ENCODE results near the gene PRR33.

Gene PRR33

GRCh38 chr11:1852271-1852876, 39.3 kb downstream of the PRR33 start:
- Histone ChIP-seq H3K9me3 (ENCODE audit: insufficient read depth, low read depth, low read length) (no peaks in the 10 kb centered on the region), H3F3A (ENCODE audit: low read depth) (no peaks in the 10 kb centered on the region), H3K4me3 (ENCODE audit: low read length, poor library complexity, severe bottlenecking) (peak overlapping the region; percentile 78), H2AFZ (ENCODE audit: low read length) (peak overlapping the region; percentile 60; the same call in 1 of the 2 replicates), H3K36me3 (ENCODE audit: insufficient read depth, low read length) (no peaks in the 10 kb centered on the region), H3K4me1 (ENCODE audit: insufficient read depth, low read length, poor library complexity, severe bottlenecking) (peaks cover 10% of the 10 kb centered on the region), H3K4me2 (ENCODE audit: low read depth, low read length, poor library complexity, severe bottlenecking) (peak overlapping the region; percentile 72), H3K27me3 (ENCODE audit: insufficient read depth, low read length, poor library complexity, severe bottlenecking) (no peaks in the 10 kb centered on the region), H3K79me2 (ENCODE audit: insufficient read depth, low read length) (peaks cover 45% of the 10 kb centered on the region; the same call in 1 of the 2 replicates), H4K20me1 (ENCODE audit: insufficient read depth, low read length, poor library complexity, severe bottlenecking) (peaks cover 6% of the 10 kb centered on the region), H3K9me2 (replicated peaks; ENCODE audit: low read depth, low read length) (no peaks in the 10 kb centered on the region), H3K9ac (ENCODE audit: low read depth, low read length, poor library complexity, severe bottlenecking) (peak overlapping the region; percentile 91)
- no peak for TF ChIP-seq CTCF (conservative IDR thresholded peaks at IDR 0.05; ENCODE audit: low read length)
- no peak for TF ChIP-seq EZH2phosphoT487 (IDR thresholded peaks at IDR 0.05; ENCODE audit: borderline replicate concordance)

- Histone ChIP-seq H3K27me3 (ENCODE audit: insufficient read depth, low read length, poor library complexity, severe bottlenecking) (no peaks in the 10 kb centered on the region), H3K4me3 (ENCODE audit: low read length, poor library complexity, severe bottlenecking) (no peak overlapping the region), H3K9me2 (replicated peaks; ENCODE audit: low read depth, low read length) (no peaks in the 10 kb centered on the region), H3K9me3 (ENCODE audit: insufficient read depth, low read depth, low read length) (no peaks in the 10 kb centered on the region), H2AFZ (ENCODE audit: low read length) (no peak overlapping the region), H3F3A (ENCODE audit: low read depth) (no peaks in the 10 kb centered on the region), H3K4me1 (ENCODE audit: insufficient read depth, low read length, poor library complexity, severe bottlenecking) (peaks cover 10% of the 10 kb centered on the region), H3K4me2 (ENCODE audit: low read depth, low read length, poor library complexity, severe bottlenecking) (peak overlapping the region; percentile 72), H3K9ac (ENCODE audit: low read depth, low read length, poor library complexity, severe bottlenecking) (peak overlapping the region; percentile 91), H4K20me1 (ENCODE audit: insufficient read depth, low read length, poor library complexity, severe bottlenecking) (no peaks in the 10 kb centered on the region), H3K36me3 (ENCODE audit: insufficient read depth, low read length) (no peaks in the 10 kb centered on the region), H3K79me2 (ENCODE audit: insufficient read depth, low read length) (peaks cover 38% of the 10 kb centered on the region; the same call in 1 of the 2 replicates)
- TF ChIP-seq CTCF (conservative IDR thresholded peaks at IDR 0.05; ENCODE audit: low read length) (no peak), EZH2phosphoT487 (IDR thresholded peaks at IDR 0.05; ENCODE audit: borderline replicate concordance) (no peak)
Measured at GRCh38 chr11:1851468-1852180, 40.1 kb downstream of the PRR33 start.

GRCh38 chr11:1848640-1849430, 42.9 kb downstream of the PRR33 start:
- TF ChIP-seq CTCF (conservative IDR thresholded peaks at IDR 0.05; ENCODE audit: low read length) (no peak), EZH2phosphoT487 (IDR thresholded peaks at IDR 0.05; ENCODE audit: borderline replicate concordance) (no peak)
- no peaks in the 10 kb centered on the region for H3K9me3 ChIP-seq (ENCODE audit: insufficient read depth, low read depth, low read length)
- no peak overlapping the region for H2AFZ ChIP-seq (ENCODE audit: low read length)
- H3K4me2 ChIP-seq (ENCODE audit: low read depth, low read length, poor library complexity, severe bottlenecking): no peak overlapping the region
- no peaks in the 10 kb centered on the region for H3K36me3 ChIP-seq (ENCODE audit: insufficient read depth, low read length)
- H3K9ac ChIP-seq (ENCODE audit: low read depth, low read length, poor library complexity, severe bottlenecking): no peak overlapping the region
- H3K4me3 ChIP-seq (ENCODE audit: low read length, poor library complexity, severe bottlenecking): no peak overlapping the region
- peaks cover 6% of the 10 kb centered on the region for H3K27me3 ChIP-seq (ENCODE audit: insufficient read depth, low read length, poor library complexity, severe bottlenecking)
- H3K79me2 ChIP-seq (ENCODE audit: insufficient read depth, low read length): peaks cover 10% of the 10 kb centered on the region; the same call in 1 of the 2 replicates
- H3F3A ChIP-seq (ENCODE audit: low read depth): no peaks in the 10 kb centered on the region
- H3K9me2 ChIP-seq (replicated peaks; ENCODE audit: low read depth, low read length): no peaks in the 10 kb centered on the region
- no peaks in the 10 kb centered on the region for H4K20me1 ChIP-seq (ENCODE audit: insufficient read depth, low read length, poor library complexity, severe bottlenecking)
- peaks cover 30% of the 10 kb centered on the region for H3K4me1 ChIP-seq (ENCODE audit: insufficient read depth, low read length, poor library complexity, severe bottlenecking)
